Liver (tissue), 9 donors: ENCODE data around the gene ALDH2. TPM values are rescaled to one million over a fixed set of nuclear protein-coding genes. Genes with fewer than 3 reads are reported as not detected.
A peak's percentile ranks its signal among the peaks of the same experiment; 100 is the strongest.

Source experiments
- DNase-seq: peaks from one replicate; pipeline ENCODE4 v3.0.0-alpha.2; 2017; ENCODE audit warnings: low spot score
- H3K27ac ChIP-seq, 2 donors: one replicate each; pipeline ENCODE4 v1.7.0; 2013; ENCODE audit warnings: inconsistent platforms in 2 of 2, low read length in 2 of 2, control low read depth in 1 of 2, low read depth in 1 of 2, mild to moderate bottlenecking in 1 of 2
- H3K27me3 ChIP-seq, 4 donors: one replicate each; pipeline versions ENCODE4 v1.6.1 to v1.7.0; 2013; ENCODE audit warnings: low read length in 3 of 4, inconsistent platforms in 1 of 4, mild to moderate bottlenecking in 1 of 4, moderate library complexity in 1 of 4; ENCODE audit not compliant: control insufficient read depth in 4 of 4, insufficient read depth in 4 of 4
- H3K36me3 ChIP-seq, 4 donors: one replicate each; pipeline versions ENCODE4 v1.6.1 to v1.7.0; 2013; ENCODE audit warnings: low read length in 3 of 4, mild to moderate bottlenecking in 3 of 4, low read depth in 1 of 4, moderate library complexity in 1 of 4; ENCODE audit not compliant: control insufficient read depth in 4 of 4, insufficient read depth in 3 of 4
- H3K4me1 ChIP-seq, 4 donors: one replicate each; pipeline versions ENCODE4 v1.6.1 to v1.7.0; 2013; ENCODE audit warnings: low read length in 3 of 4, mild to moderate bottlenecking in 3 of 4, moderate library complexity in 1 of 4; ENCODE audit not compliant: control insufficient read depth in 4 of 4, insufficient read depth in 4 of 4
- H3K4me3 ChIP-seq, 3 donors: one replicate each; pipeline versions ENCODE4 v1.6.1 to v1.7.0; 2013; ENCODE audit warnings: low read length in 3 of 3, control low read depth in 1 of 3, low read depth in 1 of 3, mild to moderate bottlenecking in 1 of 3
- H3K9ac ChIP-seq, 2 donors: one replicate each; pipeline ENCODE4 v1.7.0; 2013; ENCODE audit warnings: low read length in 2 of 2, mild to moderate bottlenecking in 2 of 2, moderate library complexity in 2 of 2, control low read depth in 1 of 2, low read depth in 1 of 2
- H3K9me3 ChIP-seq, 4 donors: one replicate each; pipeline versions ENCODE4 v1.6.1 to v1.7.0; 2013; ENCODE audit warnings: low read length in 3 of 4; ENCODE audit not compliant: control insufficient read depth in 4 of 4
- EGR1 ChIP-seq, 2 donors: IDR thresholded peaks; 2 replicates each; pipeline ENCODE4 v1.6.1; 2016 to 2018; ENCODE audit warnings: antibody characterized with exemption in 2 of 2, low read depth in 2 of 2
- FOXA1 ChIP-seq: IDR thresholded peaks from 2 replicates; pipeline ENCODE4 v1.6.1; 2016; ENCODE audit warnings: antibody characterized with exemption
- FOXA2 ChIP-seq: IDR thresholded peaks from 2 replicates; pipeline ENCODE4 v1.6.1; 2016; ENCODE audit warnings: antibody characterized with exemption
- GABPA ChIP-seq, 2 donors: IDR thresholded peaks in 1 of 2; conservative IDR thresholded peaks in 1 of 2; 2 replicates each; pipeline ENCODE4 v1.6.1; 2016; ENCODE audit warnings: antibody characterized with exemption in 2 of 2, mild to moderate bottlenecking in 1 of 2, moderate library complexity in 1 of 2
- HNF4A ChIP-seq, 2 donors: conservative IDR thresholded peaks; 2 replicates each; pipeline ENCODE4 v1.6.1; 2016; ENCODE audit warnings: antibody characterized with exemption in 2 of 2, mild to moderate bottlenecking in 2 of 2
- HNF4G ChIP-seq: IDR thresholded peaks from 2 replicates; pipeline ENCODE4 v1.6.1; 2016; ENCODE audit warnings: antibody characterized with exemption
- JUND ChIP-seq, 2 donors: IDR thresholded peaks; 2 replicates each; pipeline ENCODE4 v1.6.1; 2016; ENCODE audit warnings: antibody characterized with exemption in 2 of 2
- NR2F2 ChIP-seq: IDR thresholded peaks from 2 replicates; pipeline ENCODE4 v1.6.1; 2016; ENCODE audit warnings: antibody characterized with exemption
- RAD21 ChIP-seq, 2 donors: IDR thresholded peaks; 2 replicates each; pipeline ENCODE4 v1.6.1; 2016; ENCODE audit warnings: antibody characterized with exemption in 2 of 2, mild to moderate bottlenecking in 2 of 2
- REST ChIP-seq: IDR thresholded peaks from 2 replicates; pipeline ENCODE4 v1.6.1; 2016; ENCODE audit warnings: antibody characterized with exemption, mild to moderate bottlenecking
- RXRA ChIP-seq, 2 donors: IDR thresholded peaks; 2 replicates each; pipeline ENCODE4 v1.6.1; 2017 to 2018; ENCODE audit warnings: antibody characterized with exemption in 2 of 2, mild to moderate bottlenecking in 1 of 2
- SP1 ChIP-seq: IDR thresholded peaks from 2 replicates; pipeline ENCODE4 v1.6.1; 2018; ENCODE audit warnings: antibody characterized with exemption, mild to moderate bottlenecking
- TAF1 ChIP-seq: conservative IDR thresholded peaks from 2 replicates; pipeline ENCODE4 v1.6.1; 2016; ENCODE audit warnings: antibody characterized with exemption, mild to moderate bottlenecking
- YY1 ChIP-seq: IDR thresholded peaks from 2 replicates; pipeline ENCODE4 v1.6.1; 2016; ENCODE audit warnings: antibody characterized with exemption, mild to moderate bottlenecking
- ZBTB33 ChIP-seq: IDR thresholded peaks from 2 replicates; pipeline ENCODE4 v1.6.1; 2016; ENCODE audit warnings: antibody characterized with exemption
- WGBS: extraction: QIAGEN DNeasy Blood & Tissue Kit; methylation state at CpG from one replicate; pipeline ENCODE4 v1.1.7; 2013; 5-methylcytosine and 5-hydroxymethylcytosine counted together
- polyA plus RNA-seq, 2 donors: library from polyadenylated mRNA; stranded (reverse) in 1 of 2; unstranded in 1 of 2; fragments of 200-250 nt in 1 of 2; fragments of >200 nt in 1 of 2; fragmentation: Nextera tagmentation in 1 of 2; extraction: Ambion mirVana in 1 of 2; gene quantifications; one replicate each; pipeline versions ENCODE4 v1.2.1 to v1.2.3, GENCODE V29; 2013 to 2015
- total RNA-seq, 2 donors: library from RNA; depleted of rRNA; stranded (reverse); fragments of >200 nt; gene quantifications; one replicate each; pipeline ENCODE4 v1.2.3, GENCODE V29; 2014
- TF ChIP-seq, protein P1 (sequence below): IDR thresholded peaks from 2 replicates; pipeline ENCODE4 v1.6.1; 2016; ENCODE audit warnings: antibody characterized with exemption
- TF ChIP-seq, protein P2 (sequence below): fragments of 150-350 bp; IDR thresholded peaks from 2 replicates; pipeline ENCODE4 v1.5.1; 2017; ENCODE audit warnings: improper control_type of control experiment, low read depth, low read length; ENCODE audit not compliant: missing input control
- TF ChIP-seq, protein P3 (sequence below): IDR thresholded peaks from 2 replicates; pipeline ENCODE4 v1.6.1; 2016; ENCODE audit warnings: antibody characterized with exemption
- donor health status: healthy.
- donor health status: healthy.
- donor health status: healthy.
- donor health status: healthy.
- donor health status: healthy.

The ALDH2 gene
- total and polyA plus RNA-seq, 4 donors, result 93.1 to 849 (median 573) TPM

GRCh38 chr12:111777345-111778045 is 10.8 kb downstream of the ALDH2 start:
- WGBS, result 15% methylated on average over 16 of the region's 16 CpGs
- Histone ChIP-seq H3K4me1 (peaks cover 26 to 90% (median 74%) of the 10 kb centered on the region in 4 donors), H3K4me3 (peak overlapping the region in 2 of 3 donors; percentile 19 to 22)

More at GRCh38 chr12:111777345-111778045, 10.8 kb downstream of the ALDH2 start:
- peak overlapping the region; percentile 93 to 97 for H3K27ac ChIP-seq
- DNase-seq, result no peak
- H3K9ac ChIP-seq, result peak overlapping the region; percentile 19 to 86
- no peaks in the 10 kb centered on the region for H3K27me3 ChIP-seq
- TF ChIP-seq NR2F2 (peak; percentile 44), SP1 (peak; percentile 97), REST (peak; percentile 80), JUND (IDR thresholded peaks at IDR 0.05) (peak; percentile 37 to 85), YY1 (peak; percentile 92), FOXA1 (peak; percentile 43), RAD21 (IDR thresholded peaks at IDR 0.05) (peak; percentile 51 to 52), ZBTB33 (peak; percentile 88), HNF4G (peak; percentile 81), EGR1 (IDR thresholded peaks at IDR 0.05; ENCODE audit: low read depth in 2 of 2) (peak; percentile 73 to 90), RXRA (IDR thresholded peaks at IDR 0.05) (peak; percentile 92 to 96), TAF1 (no peak), HNF4A (conservative IDR thresholded peaks at IDR 0.05) (peak; percentile 92 to 94), FOXA2 (peak; percentile 75), GABPA (IDR thresholded peaks at IDR 0.05 in 1 of 2, conservative IDR thresholded peaks at IDR 0.05 in 1 of 2) (peak in 1 of 2 donors; percentile 63)
- TF ChIP-seq, protein P1, sequence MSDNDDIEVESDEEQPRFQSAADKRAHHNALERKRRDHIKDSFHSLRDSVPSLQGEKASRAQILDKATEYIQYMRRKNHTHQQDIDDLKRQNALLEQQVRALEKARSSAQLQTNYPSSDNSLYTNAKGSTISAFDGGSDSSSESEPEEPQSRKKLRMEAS, result peak; percentile 94
- TF ChIP-seq, protein P2, sequence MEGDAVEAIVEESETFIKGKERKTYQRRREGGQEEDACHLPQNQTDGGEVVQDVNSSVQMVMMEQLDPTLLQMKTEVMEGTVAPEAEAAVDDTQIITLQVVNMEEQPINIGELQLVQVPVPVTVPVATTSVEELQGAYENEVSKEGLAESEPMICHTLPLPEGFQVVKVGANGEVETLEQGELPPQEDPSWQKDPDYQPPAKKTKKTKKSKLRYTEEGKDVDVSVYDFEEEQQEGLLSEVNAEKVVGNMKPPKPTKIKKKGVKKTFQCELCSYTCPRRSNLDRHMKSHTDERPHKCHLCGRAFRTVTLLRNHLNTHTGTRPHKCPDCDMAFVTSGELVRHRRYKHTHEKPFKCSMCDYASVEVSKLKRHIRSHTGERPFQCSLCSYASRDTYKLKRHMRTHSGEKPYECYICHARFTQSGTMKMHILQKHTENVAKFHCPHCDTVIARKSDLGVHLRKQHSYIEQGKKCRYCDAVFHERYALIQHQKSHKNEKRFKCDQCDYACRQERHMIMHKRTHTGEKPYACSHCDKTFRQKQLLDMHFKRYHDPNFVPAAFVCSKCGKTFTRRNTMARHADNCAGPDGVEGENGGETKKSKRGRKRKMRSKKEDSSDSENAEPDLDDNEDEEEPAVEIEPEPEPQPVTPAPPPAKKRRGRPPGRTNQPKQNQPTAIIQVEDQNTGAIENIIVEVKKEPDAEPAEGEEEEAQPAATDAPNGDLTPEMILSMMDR, result no peak
- TF ChIP-seq, protein P3, sequence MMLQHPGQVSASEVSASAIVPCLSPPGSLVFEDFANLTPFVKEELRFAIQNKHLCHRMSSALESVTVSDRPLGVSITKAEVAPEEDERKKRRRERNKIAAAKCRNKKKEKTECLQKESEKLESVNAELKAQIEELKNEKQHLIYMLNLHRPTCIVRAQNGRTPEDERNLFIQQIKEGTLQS, result peak; percentile 77
- H3K36me3 ChIP-seq, result peaks cover 1 to 13% (median 8%) of the 10 kb centered on the region in 4 donors
- no peaks in the 10 kb centered on the region for H3K9me3 ChIP-seq
